WTC11 (cell line): ENCODE results near the gene KCNH3. TPM values are rescaled to one million over a fixed set of nuclear protein-coding genes. Genes with fewer than 3 reads are reported as not detected.
"Not testable (repeated sequence)": the region's sequence is repeated elsewhere in the genome, so short reads cannot be mapped to it uniquely, and the experiment has no call there.

Experiments
- ATAC-seq: fragments of 200-7000 bp; cut with Tn5 transposase; 2 replicates; pipeline ENCODE4 v1.10.0; 2021; ENCODE audit warnings: mild to moderate bottlenecking, moderate library complexity
- CTCF ChIA-PET: fragments of 300-600 bp; sonication (Branson Sonifier 250); formaldehyde crosslinking; loops from one replicate; lab custom pipeline; 2021; ENCODE audit warnings: antibody characterized with exemption; lab: Charles Lee
- POLR2A ChIA-PET: fragments of 350-600 bp; sonication (Branson Sonifier 250); formaldehyde crosslinking; loops from one replicate; lab custom pipeline; 2021; ENCODE audit warnings: antibody characterized with exemption; lab: Charles Lee
- DNase-seq: peaks from one replicate; pipeline ENCODE4 v3.0.0; 2021; ENCODE audit warnings: low spot score
- H3K27ac Mint-ChIP-seq: 2 replicates; pipeline ENCODE4 v1.8.0; 2021; ENCODE audit warnings: mixed read lengths
- H3K27me3 Mint-ChIP-seq: 2 replicates; pipeline ENCODE4 v1.8.0; 2021; ENCODE audit warnings: low read depth, mild to moderate bottlenecking, moderate library complexity, mixed read lengths
- H3K36me3 Mint-ChIP-seq: 2 replicates; pipeline ENCODE4 v1.8.0; 2021; ENCODE audit warnings: mixed read lengths
- H3K4me1 Mint-ChIP-seq: 2 replicates; pipeline ENCODE4 v1.8.0; 2022; ENCODE audit warnings: mixed read lengths
- H3K4me3 Mint-ChIP-seq: 2 replicates; pipeline ENCODE4 v1.8.0; 2021; ENCODE audit warnings: mild to moderate bottlenecking, moderate library complexity, mixed read lengths
- H3K9me3 Mint-ChIP-seq: 2 replicates; pipeline ENCODE4 v1.8.0; 2021; ENCODE audit warnings: mixed read lengths
- ATF3 ChIP-seq: sonication (generic); formaldehyde crosslinking; conservative IDR thresholded peaks from 2 replicates; pipeline ENCODE4 v1.8.1; 2022; ENCODE audit warnings: mild to moderate bottlenecking, missing genetic modification reagents
- E2F5 ChIP-seq: sonication (generic); formaldehyde crosslinking; IDR thresholded peaks from 2 replicates; pipeline ENCODE4 v1.8.1; 2022; ENCODE audit warnings: mild to moderate bottlenecking, moderate library complexity, missing genetic modification reagents
- IRF2 ChIP-seq: sonication (generic); formaldehyde crosslinking; IDR thresholded peaks from 2 replicates; pipeline ENCODE4 v1.8.0; 2022; ENCODE audit warnings: low read depth, missing genetic modification reagents, borderline replicate concordance
- MAX ChIP-seq: sonication (generic); formaldehyde crosslinking; IDR thresholded peaks from 2 replicates; pipeline ENCODE4 v1.8.0; 2022; ENCODE audit warnings: mild to moderate bottlenecking, missing genetic modification reagents
- NFE2L1 ChIP-seq: sonication (generic); formaldehyde crosslinking; IDR thresholded peaks from 2 replicates; pipeline ENCODE4 v1.8.1; 2023; ENCODE audit warnings: missing genetic modification reagents
- NR1H2 ChIP-seq: sonication (generic); formaldehyde crosslinking; IDR thresholded peaks from 2 replicates; pipeline ENCODE4 v1.9.0; 2021; ENCODE audit warnings: mild to moderate bottlenecking, moderate library complexity, missing genetic modification reagents
- NR2C2 ChIP-seq: sonication (generic); formaldehyde crosslinking; IDR thresholded peaks from 2 replicates; pipeline ENCODE4 v1.8.0; 2022; ENCODE audit warnings: mild to moderate bottlenecking, missing genetic modification reagents
- SMAD3 ChIP-seq: sonication (generic); formaldehyde crosslinking; IDR thresholded peaks from 2 replicates; pipeline ENCODE4 v1.8.0; 2022; ENCODE audit warnings: missing genetic modification reagents, mild to moderate bottlenecking, borderline replicate concordance
- ZNF423 ChIP-seq: fragments of 250-450 bp; sonication (Bioruptor Pico); IDR thresholded peaks from 2 replicates; pipeline ENCODE4 v2.1.2; 2022; ENCODE audit warnings: mild to moderate bottlenecking, moderate library complexity
- ZNF425 ChIP-seq: fragments of 250-450 bp; sonication (Bioruptor Pico); conservative IDR thresholded peaks from 2 replicates; pipeline ENCODE4 v1.9.0; 2021; ENCODE audit warnings: mild to moderate bottlenecking
- ZNF532 ChIP-seq: fragments of 250-450 bp; sonication (Bioruptor Pico); IDR thresholded peaks from 2 replicates; pipeline ENCODE4 v1.9.0; 2021; ENCODE audit warnings: mild to moderate bottlenecking, borderline replicate concordance
- total RNA-seq: library from RNA; stranded (reverse); gene quantifications from 3 replicates; pipeline ENCODE4 v1.2.3, GENCODE V29; 2021

Gene KCNH3
- total RNA-seq, 1 experiment from 2014 or later = 0.44 TPM

- no peak overlapping the region for H3K27ac Mint-ChIP-seq
- TF ChIP-seq NR2C2 (CRISPR knock-in tag) (no peak), SMAD3 (CRISPR knock-in tag) (no peak), ZNF532 (CRISPR knock-in tag) (no peak)
- ATAC-seq = no peak
- no peak for DNase-seq
- POLR2A ChIA-PET = no interaction called here
- no peaks in the 10 kb centered on the region for H3K4me1 Mint-ChIP-seq
- H3K4me3 Mint-ChIP-seq = no peak overlapping the region
- peaks cover 13% of the 10 kb centered on the region for H3K36me3 Mint-ChIP-seq
- CTCF ChIA-PET = interaction anchor here (0.8 to 1.5 kb wide), 4 partner anchors 75 to 158 kb away, joined by 3 to 4 read pairs (median 3); no protein-coding TSS in a partner anchor
- H3K9me3 Mint-ChIP-seq = no peaks in the 10 kb centered on the region
- no peaks in the 10 kb centered on the region for H3K27me3 Mint-ChIP-seq
These were observed 33.2 kb upstream of the KCNH3 start for GRCh38 chr12:49505672-49506071.

GRCh38 chr12:49507139-49507538, 31.7 kb upstream of the KCNH3 start:
- Mint-ChIP-seq H3K27me3 (no peaks in the 10 kb centered on the region), H3K4me3 (no peak overlapping the region), H3K4me1 (no peaks in the 10 kb centered on the region), H3K27ac (no peak overlapping the region), H3K9me3 (no peaks in the 10 kb centered on the region), H3K36me3 (peaks cover 10% of the 10 kb centered on the region)
- TF ChIP-seq IRF2 (no peak), MAX (CRISPR knock-in tag) (no peak), E2F5 (CRISPR knock-in tag) (no peak), ATF3 (CRISPR knock-in tag) (no peak), NFE2L1 (CRISPR knock-in tag) (no peak), NR1H2 (CRISPR knock-in tag) (no peak), ZNF423 (CRISPR knock-in tag) (no peak), ZNF425 (CRISPR knock-in tag) (no peak)
- ChIA-PET CTCF (interaction anchor here (1.0 to 1.5 kb wide), 2 partner anchors 155 to 160 kb away, joined by 3 to 4 read pairs; no protein-coding TSS in a partner anchor), POLR2A (no interaction called here)
- ATAC-seq (no peak), DNase-seq (no peak)

GRCh38 chr12:49509681-49510080, 29.1 kb upstream of the KCNH3 start:
- not testable (repeated sequence) for ATAC-seq, H3K27ac Mint-ChIP-seq, H3K4me1 Mint-ChIP-seq, H3K9me3 Mint-ChIP-seq, DNase-seq, H3K27me3 Mint-ChIP-seq, H3K36me3 Mint-ChIP-seq, H3K4me3 Mint-ChIP-seq
- ChIA-PET POLR2A (interaction anchor here (0.6 kb wide), 1 partner anchor 110 kb away, joined by 3 read pairs; no protein-coding TSS in a partner anchor), CTCF (interaction anchor here (0.7 to 7.1 kb wide), 6 partner anchors 93 to 570 kb away, joined by 3 to 141 read pairs (median 6); no protein-coding TSS in a partner anchor)
